HG03060 (cell line): ENCODE measurements around the gene CDH2.

ENCODE experiments used
- ATAC-seq: cut with Tn5 transposase; IDR thresholded peaks from one replicate; pipeline ENCODE4 v1.9.1; 2021; ENCODE audit warnings: low read depth, moderate number of reproducible peaks; ENCODE audit not compliant: unreplicated experiment

The CDH2 gene

GRCh38 chr18:28004606-28005005 is 172.3 kb downstream of the CDH2 start:
- no peak for ATAC-seq

GRCh38 chr18:28003451-28003850 is 173.5 kb downstream of the CDH2 start:
- no peak for ATAC-seq

GRCh38 chr18:28002841-28003240 is 174.1 kb downstream of the CDH2 start:
- ATAC-seq = no peak

- ATAC-seq = no peak
These were observed 180.1 kb downstream of the CDH2 start for GRCh38 chr18:27996801-27997272.

- no peak for ATAC-seq
These were observed 181.0 kb downstream of the CDH2 start for GRCh38 chr18:27995770-27996502.

GRCh38 chr18:27994571-27994970 is 182.4 kb downstream of the CDH2 start:
- no peak for ATAC-seq

GRCh38 chr18:27991391-27991790 is 185.5 kb downstream of the CDH2 start:
- no peak for ATAC-seq

- ATAC-seq = no peak
These were observed 191.1 kb downstream of the CDH2 start for GRCh38 chr18:27985832-27986231.

GRCh38 chr18:27983780-27984179 is 193.2 kb downstream of the CDH2 start:
- ATAC-seq = no peak

GRCh38 chr18:27976806-27977408 is 200.0 kb downstream of the CDH2 start:
- ATAC-seq = no peak

- ATAC-seq = no peak
These were observed 206.6 kb downstream of the CDH2 start for GRCh38 chr18:27970321-27970720.

GRCh38 chr18:27969206-27969605 is 207.7 kb downstream of the CDH2 start:
- ATAC-seq = no peak

GRCh38 chr18:27967913-27968824 is 208.8 kb downstream of the CDH2 start:
- ATAC-seq = no peak

GRCh38 chr18:27966881-27967280 is 210.0 kb downstream of the CDH2 start:
- ATAC-seq = no peak

- ATAC-seq = no peak
These were observed 212.1 kb downstream of the CDH2 start for GRCh38 chr18:27964811-27965210.

- no peak for ATAC-seq
These were observed 217.8 kb downstream of the CDH2 start for GRCh38 chr18:27959101-27959500.

GRCh38 chr18:27956001-27956640 is 220.8 kb downstream of the CDH2 start:
- ATAC-seq = no peak

GRCh38 chr18:27954226-27954625 is 222.7 kb downstream of the CDH2 start:
- no peak for ATAC-seq

- no peak for ATAC-seq
These were observed 224.2 kb downstream of the CDH2 start for GRCh38 chr18:27952741-27953140.

GRCh38 chr18:27950648-27951228 is 226.2 kb downstream of the CDH2 start:
- no peak for ATAC-seq
